SKM-1 treated with dmso at 0.1 percent for 144 hours (cell line): ENCODE measurements around the gene KRT13.

ENCODE experiments used
- DNase-seq: peaks from one replicate; lab custom pipeline; 2025; ENCODE audit not compliant: unreplicated experiment; lab: John Stamatoyannopoulos, UW

The KRT13 gene

GRCh38 chr17:41537990-41538389 is 32.6 kb upstream of the KRT13 start:
- no peak for DNase-seq

DNA sequence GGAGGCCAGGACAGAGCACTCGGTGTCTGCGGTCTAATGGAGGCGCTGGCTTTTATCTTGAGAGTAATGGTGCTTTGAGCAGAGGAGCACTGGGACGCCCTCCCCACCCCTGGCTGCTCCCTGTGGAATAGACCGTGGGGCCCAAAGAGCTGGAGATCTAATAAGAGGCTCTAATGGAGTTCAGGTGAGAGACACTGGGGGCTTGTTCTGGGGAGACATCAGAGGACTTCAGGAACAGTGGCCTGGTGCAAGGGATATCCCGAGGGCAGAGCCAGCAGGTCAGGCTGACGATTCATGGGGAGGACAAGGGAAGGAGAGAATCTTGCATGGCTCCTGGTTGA is 32.2 kb upstream of the KRT13 start:
- no peak for DNase-seq

GRCh38 chr17:41536741-41537613 is 31.6 kb upstream of the KRT13 start:
- DNase-seq: no peak

DNA sequence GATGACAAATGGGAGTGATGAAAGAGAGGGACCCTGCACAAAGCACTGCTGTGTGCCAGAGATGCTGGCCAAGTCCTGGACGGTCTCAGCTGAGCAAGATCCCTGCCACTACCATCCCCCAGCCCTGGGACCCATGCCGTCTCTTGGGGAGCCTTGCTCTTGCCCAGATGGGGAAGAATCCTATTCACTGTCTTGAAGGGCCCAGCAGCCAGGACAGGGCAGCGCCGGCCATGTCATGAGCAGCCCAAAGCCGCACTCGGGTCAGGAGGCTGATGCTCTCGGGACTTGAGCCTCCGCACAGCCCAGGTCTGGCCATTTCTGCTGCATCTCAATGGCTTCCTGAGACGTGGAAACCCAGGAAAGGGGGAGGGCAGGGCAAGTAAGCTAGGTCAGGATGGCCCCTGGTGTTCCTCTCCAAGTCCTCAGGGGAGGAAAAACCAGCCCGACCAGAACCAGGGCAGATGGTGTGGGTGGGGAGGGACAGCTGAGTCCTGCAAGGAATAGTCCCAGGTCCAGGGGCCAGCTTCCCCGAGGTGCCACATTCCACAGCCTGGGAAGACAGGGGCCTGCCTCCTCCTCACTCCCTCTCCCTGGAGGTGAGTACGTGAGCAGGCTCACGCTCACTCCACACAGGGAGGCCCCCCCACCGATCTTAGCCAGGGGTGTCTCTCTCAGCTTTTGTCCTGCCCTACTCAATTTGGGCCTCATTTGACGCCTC is 30.5 kb upstream of the KRT13 start:
- no peak for DNase-seq

GRCh38 chr17:41534899-41535546 is 29.6 kb upstream of the KRT13 start:
- DNase-seq: no peak

GRCh38 chr17:41533613-41534012 is 28.2 kb upstream of the KRT13 start:
- DNase-seq: no peak

DNA sequence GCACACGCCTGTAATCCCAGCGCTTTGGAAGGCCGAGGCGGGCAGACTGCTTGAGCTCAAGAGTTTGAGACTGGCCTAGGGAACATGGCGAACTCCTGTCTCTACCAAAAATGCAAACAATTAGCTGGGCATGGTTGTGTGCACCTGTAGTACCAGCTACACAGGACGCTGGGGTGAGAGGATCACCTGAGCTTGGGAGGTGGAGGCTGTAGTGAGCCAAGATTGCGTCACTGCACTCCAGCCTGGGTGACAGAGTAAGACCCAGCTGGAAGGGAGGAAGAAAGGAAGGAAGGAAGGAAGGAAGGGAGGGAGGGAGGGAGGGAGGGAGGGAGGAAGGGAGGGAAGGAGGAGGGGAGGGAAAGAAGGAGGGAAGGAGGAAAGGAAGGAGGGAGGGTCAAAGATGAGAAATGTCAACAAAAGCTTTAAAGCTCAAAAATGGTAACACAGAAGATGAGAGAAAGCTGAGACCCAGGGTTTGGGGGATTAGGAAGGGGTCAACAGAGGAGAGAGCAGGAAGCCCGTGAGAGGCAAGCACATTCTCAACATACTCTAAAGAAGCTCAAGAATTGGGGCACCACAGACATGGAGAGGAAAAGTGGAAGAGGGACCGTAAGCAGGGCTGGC is 27.6 kb upstream of the KRT13 start:
- no peak for DNase-seq

DNA sequence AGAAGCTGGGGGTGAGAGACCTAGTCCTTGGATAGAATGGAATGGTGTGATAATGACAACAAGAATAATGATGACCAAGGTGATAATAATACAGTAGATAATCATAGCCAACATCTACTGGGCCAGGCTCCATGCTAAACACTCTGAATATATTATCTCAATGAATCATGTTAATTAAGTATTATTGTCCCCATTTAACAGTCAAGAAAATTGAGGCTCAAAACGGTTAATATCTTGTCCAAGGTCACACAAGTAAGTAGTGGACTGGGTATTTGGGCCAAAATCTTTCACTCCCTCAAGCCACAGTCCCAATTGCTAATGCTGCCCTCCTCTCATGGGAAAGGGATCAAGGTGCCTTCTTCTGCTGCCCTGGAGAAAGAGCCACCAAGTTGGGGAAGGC is 26.6 kb upstream of the KRT13 start:
- DNase-seq: no peak

DNA sequence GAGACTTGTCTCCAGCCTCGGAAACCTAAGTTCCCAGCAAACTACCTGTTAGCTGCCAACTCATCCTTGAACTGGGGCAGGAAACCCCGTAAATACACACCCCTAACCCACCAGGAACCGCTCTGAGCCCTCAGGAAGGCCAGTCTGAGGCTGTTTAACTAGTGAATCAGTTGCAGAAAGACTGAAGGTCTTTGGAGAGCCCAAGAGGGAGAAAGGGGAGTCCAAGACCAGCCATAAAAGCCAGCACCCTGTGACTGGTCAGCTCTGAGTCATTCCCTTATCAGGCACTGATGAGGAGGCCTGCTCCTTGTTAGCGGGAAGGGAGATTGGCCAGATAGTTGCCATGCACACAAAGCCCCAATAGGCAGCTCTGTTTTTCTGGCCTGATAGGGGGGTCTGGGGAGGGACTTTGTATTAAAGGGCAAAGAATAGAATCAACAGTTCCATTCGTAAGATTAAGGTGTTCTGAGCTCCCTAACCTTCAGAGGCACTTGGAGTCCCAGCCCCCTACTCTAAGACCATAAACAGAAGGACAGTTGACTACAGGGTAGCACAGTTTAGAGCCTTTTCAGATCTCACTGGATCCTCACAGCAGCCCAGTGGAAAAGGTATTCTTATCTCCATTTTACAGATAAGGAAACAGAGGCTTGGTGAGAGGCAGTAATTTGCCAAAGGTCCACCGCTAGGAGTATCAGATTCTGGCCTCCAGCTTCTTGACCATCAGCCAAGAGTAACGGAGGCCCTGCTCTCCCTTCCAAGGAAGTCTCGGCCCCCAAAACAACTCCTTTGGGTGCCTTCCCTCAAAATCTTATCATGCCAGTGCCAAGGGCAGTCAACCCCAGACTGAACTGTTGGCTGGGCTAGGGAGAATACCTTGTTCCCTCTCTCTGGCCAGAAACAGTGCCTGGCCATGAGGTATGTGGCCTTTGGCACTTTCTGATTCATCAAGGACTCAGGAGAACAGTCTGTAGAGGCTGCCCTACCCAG is 24.9 kb upstream of the KRT13 start:
- no peak for DNase-seq

DNA sequence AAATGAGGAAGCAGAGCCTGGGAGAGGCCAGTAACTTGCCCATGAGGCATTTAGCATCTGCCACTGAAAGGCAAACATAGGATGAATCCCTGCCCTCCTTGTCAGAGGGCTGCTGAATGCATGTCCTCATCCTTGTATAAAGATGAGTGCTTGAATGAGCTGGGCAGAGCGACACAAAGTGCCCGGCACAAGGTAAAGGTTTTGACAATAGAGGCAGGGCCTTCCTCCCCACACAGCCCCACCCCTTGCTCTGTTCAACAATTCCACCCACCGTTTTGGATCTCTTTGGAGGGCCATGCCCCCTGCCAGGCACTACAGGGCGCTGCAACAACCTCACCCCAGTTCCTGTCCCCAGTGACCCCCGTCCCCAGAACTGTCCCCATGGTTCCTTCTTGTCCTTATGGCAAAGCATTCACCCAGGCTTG is 24.1 kb upstream of the KRT13 start:
- no peak for DNase-seq

- no peak for DNase-seq
These were observed 23.5 kb upstream of the KRT13 start for GRCh38 chr17:41528959-41529353.

DNA sequence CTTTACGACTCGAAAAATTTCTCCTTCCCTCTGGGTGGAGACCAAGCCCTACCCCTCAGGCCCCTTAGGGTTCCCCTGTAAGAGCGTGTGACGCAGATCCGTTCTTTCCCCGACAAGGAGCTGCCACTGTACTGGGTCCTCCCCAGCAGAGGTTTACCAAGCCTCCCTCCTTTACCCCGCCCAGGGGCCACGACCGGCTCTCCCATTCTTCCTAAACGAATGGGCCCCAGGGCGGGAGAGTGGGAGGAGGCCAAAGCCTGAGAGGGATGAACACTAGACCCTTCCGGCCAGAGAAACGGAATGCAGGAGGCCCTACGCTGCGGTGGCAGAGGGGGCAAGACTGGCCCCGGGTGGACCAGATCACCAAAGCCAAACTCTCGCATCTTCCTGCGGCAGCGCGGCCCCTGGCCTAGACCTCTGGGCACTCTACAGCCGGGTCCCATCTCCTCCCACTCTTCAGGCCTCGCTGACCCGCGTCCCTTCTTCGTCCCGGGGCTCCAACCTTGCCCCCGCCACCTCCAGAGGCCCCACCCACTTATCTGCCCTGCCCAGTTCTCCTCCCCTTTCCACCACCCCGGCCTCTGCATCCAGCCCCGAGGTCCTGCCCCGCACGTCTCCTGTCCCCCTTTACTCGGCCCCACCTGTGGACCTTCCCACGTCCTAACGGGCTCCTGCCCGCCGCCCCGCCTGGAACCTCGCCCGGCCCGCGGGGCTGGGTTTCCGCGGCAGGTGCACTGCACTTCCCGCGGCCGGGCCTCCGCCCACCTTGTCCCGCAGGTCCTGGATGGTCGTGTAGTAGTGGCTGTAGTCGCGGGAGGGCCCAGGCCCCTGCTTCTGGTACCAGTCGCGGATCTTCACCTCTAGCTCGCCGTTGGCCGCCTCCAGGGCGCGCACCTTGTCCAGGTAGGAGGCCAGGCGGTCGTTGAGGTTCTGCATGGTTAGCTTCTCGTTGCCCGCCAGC is 21.9 kb upstream of the KRT13 start:
- DNase-seq: no peak

- no peak for DNase-seq
These were observed 18.8 kb upstream of the KRT13 start for GRCh38 chr17:41524261-41524660.

DNA sequence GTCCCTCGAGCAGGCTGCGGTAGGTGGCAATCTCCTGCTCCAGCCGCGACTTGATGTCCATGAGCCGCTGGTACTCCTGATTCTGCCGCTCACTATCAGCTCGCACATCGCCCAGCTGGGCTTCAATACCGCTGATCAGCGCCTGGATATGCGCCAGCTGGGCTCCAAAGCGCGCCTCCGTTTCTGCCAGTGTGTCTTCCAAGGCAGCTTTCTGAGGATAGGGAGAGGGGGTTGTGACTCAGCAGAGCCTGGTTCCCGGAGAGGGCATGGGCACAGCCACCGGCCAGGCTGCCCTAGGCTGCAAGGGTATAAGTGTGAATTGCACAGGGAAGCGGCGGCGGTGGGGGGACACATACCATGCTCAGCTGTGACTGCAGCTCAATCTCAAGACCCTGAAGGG is 18.4 kb upstream of the KRT13 start:
- DNase-seq: no peak

DNA sequence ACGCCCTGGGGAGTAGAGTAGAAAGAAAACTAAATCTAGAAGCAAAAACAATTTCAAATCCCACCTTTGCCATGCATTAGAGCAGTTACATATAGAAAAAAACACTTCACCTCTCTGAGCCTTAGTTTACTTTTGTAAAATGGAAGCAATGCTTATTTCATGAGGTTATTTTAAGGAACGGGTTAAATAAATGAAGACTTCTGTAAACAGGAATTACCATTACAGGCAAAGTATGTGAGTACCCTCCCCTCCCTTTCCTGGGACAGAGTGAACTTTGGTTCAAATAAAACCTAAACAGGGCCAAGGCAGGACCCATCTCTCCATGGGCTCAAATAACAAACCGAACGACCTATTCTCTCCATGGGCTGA is 17.8 kb upstream of the KRT13 start:
- no peak for DNase-seq

DNA sequence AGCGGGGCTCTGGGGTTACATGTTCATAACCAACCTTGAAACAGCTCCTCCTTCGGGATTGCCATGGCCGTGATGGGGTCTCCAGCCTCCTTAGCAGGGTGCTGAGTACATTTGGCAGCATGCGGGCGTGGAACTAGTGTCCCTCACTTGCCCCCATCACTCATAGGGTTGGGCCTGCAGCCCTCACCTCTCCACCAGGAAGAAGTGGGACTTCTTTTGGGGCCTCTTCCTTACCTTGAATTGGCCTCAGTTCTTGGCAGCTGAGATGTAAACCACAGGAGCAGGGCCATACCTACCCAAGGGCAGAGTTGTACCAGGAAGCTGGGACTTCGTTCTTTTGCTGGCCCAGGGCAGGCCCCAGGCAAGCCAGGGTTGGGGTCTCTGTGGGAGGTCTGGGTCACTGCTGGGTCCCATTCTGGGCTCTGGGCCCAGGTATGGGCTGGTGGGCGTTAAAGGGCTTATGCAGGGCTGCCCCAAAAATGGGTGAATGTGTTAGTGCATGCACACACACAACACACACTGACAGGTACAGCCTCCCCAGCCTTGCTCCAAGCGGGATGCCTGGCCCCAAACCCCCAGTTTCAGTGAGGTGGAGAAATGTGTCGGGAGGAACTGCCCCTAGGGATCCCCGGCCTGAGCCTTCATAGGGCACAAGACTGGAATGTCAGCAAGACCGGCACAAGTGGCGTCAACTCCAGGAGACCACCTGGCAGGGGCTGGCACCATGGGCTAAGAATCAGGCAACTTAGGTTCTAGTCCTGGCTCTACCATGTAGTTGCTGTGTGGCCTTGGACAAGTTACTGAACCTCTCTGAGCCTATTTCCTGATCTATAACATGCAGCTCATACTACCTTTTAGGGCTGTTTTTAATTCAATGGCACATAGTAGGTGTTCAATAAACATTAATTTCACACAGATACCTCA is 17.2 kb upstream of the KRT13 start:
- no peak for DNase-seq

DNA sequence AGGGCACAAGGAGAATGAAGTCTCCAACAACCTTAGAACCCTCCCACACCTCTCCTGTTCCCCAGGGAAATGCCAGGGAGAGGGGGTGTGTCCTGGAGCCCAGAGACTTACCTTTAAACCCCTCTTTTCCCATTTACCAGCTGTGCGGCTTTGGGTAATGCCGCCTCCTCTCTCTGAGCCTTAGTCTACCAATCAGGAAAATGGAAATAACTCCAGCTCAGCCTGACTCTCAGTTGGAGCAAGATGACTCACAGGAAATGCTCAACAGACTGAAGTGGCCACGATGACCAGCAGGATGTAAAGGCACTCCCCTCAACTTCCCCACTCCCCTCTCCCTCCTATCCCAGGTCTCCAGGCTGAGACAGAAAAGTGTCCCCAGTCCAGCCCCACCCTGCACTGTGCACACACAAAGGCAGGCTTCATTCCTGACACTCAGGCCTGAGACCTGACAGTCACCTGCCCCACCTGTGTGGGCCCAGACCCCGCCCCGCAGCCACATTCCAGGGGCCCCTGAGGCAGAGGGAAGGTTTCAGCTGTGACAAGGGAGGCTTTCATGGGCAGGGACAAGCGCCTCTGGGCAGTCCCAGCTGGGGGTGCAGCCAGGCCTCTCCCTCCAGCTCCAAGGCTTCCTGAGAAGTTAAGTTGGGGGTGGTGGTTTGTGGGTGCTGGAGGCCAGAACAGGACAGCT is 16.3 kb upstream of the KRT13 start:
- DNase-seq: no peak
